ENCODE data around the gene MEI4. TPM values are rescaled to one million over a fixed set of nuclear protein-coding genes. Genes with fewer than 3 reads are reported as not detected.

The MEI4 gene
- total and polyA plus RNA-seq, 2 of the 8 experiments (the other 6 are each of a cell fraction or from before 2014, with no cell fraction given), result 0.05 to 0.24 TPM

- H3K27ac ChIP-seq (ENCODE audit: low read depth, low read length), result no peak overlapping the region
- no peak overlapping the region for H3K9ac ChIP-seq (replicated peaks in 1 of 4; ENCODE audit: extremely low read depth in 1 of 4, low read depth in 3 of 4, low read length in 3 of 4)
- H3K14ac ChIP-seq (ENCODE audit: insufficient read length), result no peak overlapping the region
- no peaks in the 10 kb centered on the region for H3K79me2 ChIP-seq (ENCODE audit: control insufficient read depth in 1 of 2, insufficient read depth in 2 of 2, low read length in 2 of 2)
- H2BK120ac ChIP-seq (replicated peaks; ENCODE audit: low read depth, low read length), result no peak overlapping the region
- no peaks in the 10 kb centered on the region for H3K9me3 ChIP-seq (ENCODE audit: insufficient read depth in 2 of 2, low read depth in 1 of 2, low read length in 1 of 2)
- no peak overlapping the region for H3K4ac ChIP-seq (replicated peaks; ENCODE audit: insufficient read length, low read depth, low read length)
- POLR2A ChIA-PET (ENCODE audit: partially characterized antibody), result no interaction called here
- H3K4me3 ChIP-seq (ENCODE audit: extremely low read depth in 1 of 4, insufficient read depth in 2 of 4, low read depth in 3 of 4, low read length in 4 of 4), result no peak overlapping the region
- TF ChIP-seq MAFK (IDR thresholded peaks at IDR 0.05; ENCODE audit: low read depth, low read length), result no peak
- no peak for TF ChIP-seq ZNF274 (IDR thresholded peaks at IDR 0.05; ENCODE audit: borderline replicate concordance, extremely low read depth, low read length)
- no peak for TF ChIP-seq RFX5 (IDR thresholded peaks at IDR 0.05; ENCODE audit: borderline replicate concordance, low read depth, low read length)
- TF ChIP-seq, protein P1, sequence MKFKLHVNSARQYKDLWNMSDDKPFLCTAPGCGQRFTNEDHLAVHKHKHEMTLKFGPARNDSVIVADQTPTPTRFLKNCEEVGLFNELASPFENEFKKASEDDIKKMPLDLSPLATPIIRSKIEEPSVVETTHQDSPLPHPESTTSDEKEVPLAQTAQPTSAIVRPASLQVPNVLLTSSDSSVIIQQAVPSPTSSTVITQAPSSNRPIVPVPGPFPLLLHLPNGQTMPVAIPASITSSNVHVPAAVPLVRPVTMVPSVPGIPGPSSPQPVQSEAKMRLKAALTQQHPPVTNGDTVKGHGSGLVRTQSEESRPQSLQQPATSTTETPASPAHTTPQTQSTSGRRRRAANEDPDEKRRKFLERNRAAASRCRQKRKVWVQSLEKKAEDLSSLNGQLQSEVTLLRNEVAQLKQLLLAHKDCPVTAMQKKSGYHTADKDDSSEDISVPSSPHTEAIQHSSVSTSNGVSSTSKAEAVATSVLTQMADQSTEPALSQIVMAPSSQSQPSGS (IDR thresholded peaks at IDR 0.05; ENCODE audit: low read length), result no peak
- TF ChIP-seq ASH2L (IDR thresholded peaks at IDR 0.05; ENCODE audit: low read length), result no peak
- TF ChIP-seq SRF (IDR thresholded peaks at IDR 0.05; ENCODE audit: low read depth, low read length), result no peak
- no peak for TF ChIP-seq SP2 (IDR thresholded peaks at IDR 0.05; ENCODE audit: low read length)
- no peak for TF ChIP-seq TAF1 (IDR thresholded peaks at IDR 0.05; ENCODE audit: low read depth, low read length)
- no peak for TF ChIP-seq CBX8 (IDR thresholded peaks at IDR 0.05; ENCODE audit: borderline replicate concordance, low read depth, low read length)
- TF ChIP-seq POLR2A (IDR thresholded peaks at IDR 0.05; ENCODE audit: control extremely low read depth in 1 of 2, low read depth in 2 of 2, low read length in 2 of 2), result no peak
- no peak for TF ChIP-seq EGR1 (IDR thresholded peaks at IDR 0.05; ENCODE audit: borderline replicate concordance, low read depth, low read length)
- no peaks in the 10 kb centered on the region for H4K20me1 ChIP-seq (replicated peaks in 1 of 2; ENCODE audit: control insufficient read depth in 1 of 2, insufficient read depth in 2 of 2, low read length in 2 of 2)
- H3K56ac ChIP-seq (replicated peaks; ENCODE audit: insufficient read length, low read depth, low read length), result no peak overlapping the region
- H2BK20ac ChIP-seq (ENCODE audit: low read length), result no peak overlapping the region
- H3K79me1 ChIP-seq (ENCODE audit: low read depth, low read length), result no peaks in the 10 kb centered on the region
- no peak overlapping the region for H2BK12ac ChIP-seq (ENCODE audit: low read depth, low read length)
- H2BK15ac ChIP-seq (ENCODE audit: low read length), result no peak overlapping the region
- CTCF ChIA-PET (ENCODE audit: partially characterized antibody), result no interaction called here
- H4K8ac ChIP-seq (ENCODE audit: extremely low read depth, insufficient read depth, low read length), result no peak overlapping the region
- H3K27me3 ChIP-seq (replicated peaks in 1 of 4; ENCODE audit: control insufficient read depth in 3 of 4, extremely low read depth in 1 of 4, insufficient read depth in 3 of 4, low read length in 3 of 4), result no peaks in the 10 kb centered on the region
- H4K91ac ChIP-seq (replicated peaks; ENCODE audit: insufficient read length, low read length), result no peak overlapping the region
- no peak overlapping the region for H3K4me2 ChIP-seq (ENCODE audit: insufficient read depth in 1 of 2, low read depth in 2 of 2, low read length in 2 of 2)
- H2BK5ac ChIP-seq (ENCODE audit: low read depth, low read length), result no peak overlapping the region
- FAIRE-seq (no peak), DNase-seq (ENCODE audit: low read depth in 1 of 2, low spot score in 2 of 2) (no peak)
- H3K18ac ChIP-seq (ENCODE audit: extremely low read depth, low read length), result no peak overlapping the region
- no peaks in the 10 kb centered on the region for H3K4me1 ChIP-seq (replicated peaks in 1 of 4; ENCODE audit: control insufficient read depth in 3 of 4, insufficient read depth in 4 of 4, low read length in 3 of 4)
- H4K5ac ChIP-seq (ENCODE audit: insufficient read length, low read depth, low read length), result no peak overlapping the region
- H2AFZ ChIP-seq (ENCODE audit: low read length), result no peak overlapping the region
- H2AK5ac ChIP-seq (ENCODE audit: low read depth, low read length), result no peak overlapping the region
- no peak overlapping the region for H3K23ac ChIP-seq (ENCODE audit: insufficient read length)
- H3K23me2 ChIP-seq (ENCODE audit: low read depth, low read length), result no peaks in the 10 kb centered on the region
- no peaks in the 10 kb centered on the region for H3K36me3 ChIP-seq (ENCODE audit: control insufficient read depth in 2 of 4, insufficient read depth in 4 of 4, low read length in 3 of 4)
Observed at GRCh38 chr6:77815531-77815930, 162.7 kb downstream of the MEI4 start.

Measured in H1 (cell line).